IPS-20b (cell line): Measurements from ENCODE around the gene RNU7-1.

Experiments
- H3K27ac ChIP-seq: one replicate; pipeline ENCODE4 v1.5.1; 2013; ENCODE audit warnings: low read length
- H3K27me3 ChIP-seq: 2 replicates; pipeline ENCODE4 v1.6.1; 2013; ENCODE audit warnings: mild to moderate bottlenecking, low read length, inconsistent platforms; ENCODE audit not compliant: insufficient read depth
- H3K36me3 ChIP-seq: 2 replicates; pipeline ENCODE4 v1.6.1; 2013; ENCODE audit warnings: low read depth, mild to moderate bottlenecking, inconsistent platforms, low read length, moderate library complexity; ENCODE audit not compliant: insufficient read depth
- H3K4me1 ChIP-seq: 2 replicates; pipeline ENCODE4 v1.6.1; 2013; ENCODE audit warnings: mild to moderate bottlenecking, control low read depth, inconsistent platforms, low read length, moderate library complexity; ENCODE audit not compliant: insufficient read depth
- H3K4me3 ChIP-seq: 2 replicates; pipeline ENCODE4 v1.5.1; 2013; ENCODE audit warnings: mild to moderate bottlenecking, low read length, inconsistent platforms
- H3K9ac ChIP-seq: 2 replicates; pipeline ENCODE4 v1.6.1; 2013; ENCODE audit warnings: low read depth, mild to moderate bottlenecking, inconsistent platforms, low read length, moderate library complexity
- H3K9me3 ChIP-seq: 2 replicates; pipeline ENCODE4 v1.6.1; 2013; ENCODE audit warnings: mild to moderate bottlenecking, low read depth, low read length, inconsistent platforms; ENCODE audit not compliant: insufficient read depth

RNU7-1 gene

DNA sequence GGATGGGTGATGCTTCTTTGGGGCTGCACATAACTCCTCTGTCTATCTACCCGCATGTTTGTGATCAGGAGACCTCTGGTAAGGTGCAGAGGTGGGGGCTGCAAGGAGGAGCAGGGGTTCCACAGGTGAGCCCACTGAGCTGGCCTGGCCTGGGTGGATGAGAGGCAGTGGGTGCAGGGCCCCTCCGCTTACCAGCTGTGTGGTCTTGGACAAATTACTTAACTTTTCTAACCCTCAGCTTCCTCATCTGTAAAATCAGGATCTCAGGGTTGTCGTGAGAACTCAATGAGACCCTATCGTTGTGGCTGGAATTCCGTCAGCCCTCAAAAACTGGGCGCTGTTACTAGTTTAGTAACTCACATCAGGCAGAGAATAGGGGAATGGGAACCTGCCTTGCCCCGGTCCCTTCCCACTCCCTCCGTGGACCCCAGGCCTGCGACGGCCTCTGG lies 15.0 kb downstream of the RNU7-1 start:
- Histone ChIP-seq H3K9me3 (no peaks in the 10 kb centered on the region), H3K27me3 (no peaks in the 10 kb centered on the region), H3K9ac (no peak overlapping the region; the same call in 1 of the 2 replicates), H3K27ac (no peak overlapping the region), H3K4me3 (no peak overlapping the region), H3K4me1 (peaks cover 21% of the 10 kb centered on the region; the same call in 1 of the 2 replicates), H3K36me3 (no peaks in the 10 kb centered on the region)

DNA sequence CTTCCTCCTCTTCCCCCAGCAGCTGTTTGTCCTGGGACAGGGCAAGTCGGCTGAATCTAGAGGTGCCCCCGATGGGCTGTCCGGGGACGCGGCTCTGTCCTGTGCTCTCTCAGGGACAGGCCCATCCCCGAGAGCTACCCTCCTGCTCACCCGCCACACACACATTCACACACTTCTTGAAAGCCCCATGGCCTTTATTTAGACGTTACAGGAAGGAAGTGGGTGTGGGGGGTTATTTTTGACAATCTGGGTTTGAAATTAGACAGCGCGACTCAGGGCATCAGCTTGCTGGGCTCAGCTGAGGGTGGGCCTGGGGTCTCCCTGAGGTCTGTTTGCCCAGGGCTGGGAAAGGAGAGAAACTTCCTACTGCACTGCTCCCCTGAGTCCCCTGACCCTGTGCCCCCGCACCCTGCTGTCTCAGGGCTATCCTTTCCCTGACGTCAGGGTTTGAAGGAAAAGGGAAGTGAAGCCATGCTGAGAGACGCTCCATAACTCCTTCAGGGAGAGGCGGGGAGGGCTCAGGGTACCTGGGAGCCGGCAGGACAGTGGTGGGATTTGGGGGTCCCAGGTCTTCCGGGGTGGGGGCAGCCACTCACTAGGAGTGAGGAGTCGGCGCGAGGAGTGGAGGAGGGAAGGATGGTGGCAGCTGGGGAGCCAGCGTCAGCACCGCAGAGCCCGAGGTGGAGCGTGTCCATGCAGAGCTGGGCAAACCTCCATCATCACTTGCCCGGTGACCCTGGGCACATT lies 15.6 kb downstream of the RNU7-1 start:
- Histone ChIP-seq H3K27ac (no peak overlapping the region), H3K36me3 (peaks cover 1% of the 10 kb centered on the region; the same call in 1 of the 2 replicates), H3K4me1 (peaks cover 21% of the 10 kb centered on the region; the same call in 1 of the 2 replicates), H3K4me3 (no peak overlapping the region), H3K27me3 (no peaks in the 10 kb centered on the region), H3K9ac (no peak overlapping the region), H3K9me3 (no peaks in the 10 kb centered on the region)

DNA sequence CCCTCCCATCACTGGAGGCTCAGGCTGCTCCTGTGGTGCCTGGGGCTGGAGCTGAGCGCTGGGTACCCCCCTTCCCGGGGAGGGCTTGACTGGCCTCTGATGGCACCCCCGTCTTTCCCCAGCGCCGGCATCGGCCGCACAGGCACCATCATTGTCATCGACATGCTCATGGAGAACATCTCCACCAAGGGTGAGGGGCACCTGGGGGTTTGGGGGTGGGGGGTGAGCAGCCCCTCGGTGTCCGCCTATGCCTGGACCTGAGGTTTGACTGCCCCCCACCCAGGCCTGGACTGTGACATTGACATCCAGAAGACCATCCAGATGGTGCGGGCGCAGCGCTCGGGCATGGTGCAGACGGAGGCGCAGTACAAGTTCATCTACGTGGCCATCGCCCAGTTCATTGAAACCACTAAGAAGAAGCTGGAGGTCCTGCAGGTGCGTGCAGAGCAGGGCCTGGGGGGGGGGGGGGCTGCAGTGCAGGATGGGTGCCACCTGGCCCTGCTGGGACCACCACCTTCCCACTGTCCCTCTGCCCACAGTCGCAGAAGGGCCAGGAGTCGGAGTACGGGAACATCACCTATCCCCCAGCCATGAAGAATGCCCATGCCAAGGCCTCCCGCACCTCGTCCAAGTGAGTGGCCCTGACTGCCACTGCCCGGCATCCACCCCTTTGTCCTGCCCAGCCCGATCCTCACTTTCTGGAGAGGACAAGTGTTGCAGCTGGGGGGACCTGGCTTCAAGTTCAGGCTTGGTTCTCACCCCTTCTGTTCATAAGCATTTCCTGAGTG lies 16.4 kb downstream of the RNU7-1 start:
- no peaks in the 10 kb centered on the region for H3K9me3 ChIP-seq
- H3K27ac ChIP-seq: no peak overlapping the region
- H3K27me3 ChIP-seq: no peaks in the 10 kb centered on the region
- H3K9ac ChIP-seq: peak overlapping the region; percentile 77; the same call in 1 of the 2 replicates
- H3K36me3 ChIP-seq: peaks cover 9% of the 10 kb centered on the region; the same call in 1 of the 2 replicates
- no peak overlapping the region for H3K4me3 ChIP-seq
- peaks cover 21% of the 10 kb centered on the region; the same call in 1 of the 2 replicates for H3K4me1 ChIP-seq

DNA sequence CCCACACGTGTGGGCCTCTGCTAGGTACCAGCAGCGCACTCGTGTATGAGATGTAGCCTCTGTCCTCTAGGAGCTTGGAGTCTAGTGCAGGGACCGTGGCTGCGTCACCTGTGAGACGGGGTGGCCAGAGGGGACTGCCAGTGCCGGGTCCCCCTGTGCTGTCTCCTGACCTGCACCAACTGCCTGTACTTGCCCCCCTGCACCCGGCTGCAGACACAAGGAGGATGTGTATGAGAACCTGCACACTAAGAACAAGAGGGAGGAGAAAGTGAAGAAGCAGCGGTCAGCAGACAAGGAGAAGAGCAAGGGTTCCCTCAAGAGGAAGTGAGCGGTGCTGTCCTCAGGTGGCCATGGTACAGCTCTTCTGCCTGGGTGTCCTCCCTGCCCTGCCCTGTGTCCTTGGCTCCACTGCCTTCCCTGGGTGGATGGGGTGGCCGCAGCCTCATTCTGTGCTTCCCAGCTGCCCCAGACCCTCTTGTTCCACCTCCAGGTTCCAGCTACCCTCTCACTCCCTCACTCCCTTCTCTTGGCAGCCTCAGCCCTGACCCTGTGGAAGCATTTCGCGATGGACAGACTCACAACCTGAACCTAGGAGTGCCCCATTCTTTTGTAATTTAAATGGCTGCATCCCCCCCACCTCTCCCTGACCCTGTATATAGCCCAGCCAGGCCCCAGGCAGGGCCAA lies 17.1 kb downstream of the RNU7-1 start:
- peak overlapping the region; percentile 68 for H3K27ac ChIP-seq
- H3K9me3 ChIP-seq: no peaks in the 10 kb centered on the region
- H3K27me3 ChIP-seq: no peaks in the 10 kb centered on the region
- peaks cover 24% of the 10 kb centered on the region; the same call in 1 of the 2 replicates for H3K4me1 ChIP-seq
- H3K36me3 ChIP-seq: peaks cover 15% of the 10 kb centered on the region
- peak overlapping the region; percentile 77; the same call in 1 of the 2 replicates for H3K9ac ChIP-seq
- peak overlapping the region; percentile 61; the same call in 1 of the 2 replicates for H3K4me3 ChIP-seq

DNA sequence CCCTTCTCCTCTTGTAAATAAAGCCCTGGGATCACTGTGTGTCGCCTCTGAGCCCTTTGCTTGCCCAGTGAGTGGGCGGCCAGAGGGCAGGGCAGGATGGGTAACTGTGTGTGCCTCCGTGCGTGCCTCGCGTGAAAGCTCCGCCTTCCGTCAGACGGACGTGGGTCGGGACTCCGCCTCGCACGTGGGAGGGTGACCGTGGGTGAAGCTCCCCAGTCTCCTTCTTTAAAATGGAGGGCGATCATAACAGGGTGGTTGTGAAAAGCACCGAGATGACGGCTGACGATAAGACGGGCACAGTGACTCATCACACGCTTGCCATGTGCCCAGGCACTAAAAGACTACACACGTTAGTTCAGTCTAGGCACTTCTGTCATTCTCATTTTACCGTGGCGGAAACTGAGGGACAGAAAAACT lies 17.7 kb downstream of the RNU7-1 start:
- Histone ChIP-seq H3K27ac (peak overlapping the region; percentile 68), H3K4me1 (peaks cover 24% of the 10 kb centered on the region), H3K36me3 (peaks cover 21% of the 10 kb centered on the region), H3K4me3 (peak overlapping the region; percentile 61), H3K9ac (peak overlapping the region; percentile 77), H3K27me3 (no peaks in the 10 kb centered on the region), H3K9me3 (no peaks in the 10 kb centered on the region)

DNA sequence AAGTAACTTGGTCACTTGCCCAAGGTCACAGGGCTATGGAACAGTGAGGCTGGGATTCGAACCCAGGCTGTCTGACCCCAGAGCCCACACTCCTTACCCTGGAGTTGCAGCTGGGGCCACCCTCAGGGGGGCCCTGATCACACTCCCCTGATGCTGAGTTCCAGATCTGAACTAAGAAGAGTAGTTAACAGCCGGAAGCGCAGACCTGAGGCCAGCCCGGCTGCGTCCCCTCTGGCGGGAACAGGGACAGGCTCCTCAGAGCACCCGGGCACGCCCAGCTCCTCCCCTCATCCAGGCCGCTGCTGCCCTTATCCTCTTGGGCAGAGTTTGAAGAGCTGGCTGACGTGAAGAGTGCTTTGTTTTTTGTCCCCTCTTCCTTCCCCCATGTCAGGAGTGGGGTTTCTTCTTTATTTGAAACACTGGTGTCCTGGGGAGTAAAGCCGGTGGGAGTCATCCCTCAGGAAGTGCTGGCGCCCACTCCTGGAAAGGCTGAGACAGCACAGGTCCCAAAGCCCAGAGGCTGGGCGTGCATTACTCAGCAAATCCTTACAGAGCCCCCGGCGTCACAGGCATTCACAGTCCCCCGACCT lies 18.2 kb downstream of the RNU7-1 start:
- H3K9ac ChIP-seq: peak overlapping the region; percentile 77
- H3K4me1 ChIP-seq: peaks cover 24% of the 10 kb centered on the region
- peak overlapping the region; percentile 68 for H3K27ac ChIP-seq
- peak overlapping the region; percentile 61 for H3K4me3 ChIP-seq
- peaks cover 26% of the 10 kb centered on the region for H3K36me3 ChIP-seq
- no peaks in the 10 kb centered on the region for H3K9me3 ChIP-seq
- H3K27me3 ChIP-seq: no peaks in the 10 kb centered on the region

DNA sequence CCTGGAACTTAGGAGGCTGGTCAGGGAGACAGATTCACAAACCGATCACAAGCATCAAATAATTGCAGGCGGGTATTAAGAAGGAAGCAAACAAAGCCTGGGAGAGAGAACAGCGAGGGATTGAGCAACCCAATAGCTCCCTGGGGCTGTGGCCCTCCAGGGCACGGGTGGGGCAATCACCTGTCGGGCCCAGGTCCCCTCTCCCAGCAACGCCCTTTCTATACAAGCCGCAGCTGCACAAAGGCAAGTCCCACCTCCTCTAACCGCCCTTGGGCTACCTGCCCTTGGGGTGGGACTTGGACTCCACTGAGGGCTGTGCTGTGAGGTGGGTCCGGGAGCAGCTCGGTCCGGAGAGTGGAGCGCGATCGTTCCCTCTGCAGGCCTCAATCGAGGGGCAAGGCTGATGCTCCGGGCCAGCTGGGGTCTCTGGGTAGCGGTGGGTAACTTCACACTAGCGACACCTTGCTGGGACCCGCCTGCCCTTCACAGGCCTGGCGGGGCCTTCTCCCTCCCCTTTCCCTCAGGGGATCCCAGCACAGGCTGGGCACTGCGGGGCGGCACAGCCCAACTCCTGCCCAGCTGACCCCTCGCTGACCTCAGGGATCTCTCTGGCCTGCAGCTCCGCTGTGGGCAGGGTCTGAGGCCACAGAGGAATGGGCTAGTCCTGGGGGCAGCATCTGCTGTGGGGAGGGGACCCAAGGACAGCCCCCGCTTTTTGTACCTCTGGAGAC lies 18.8 kb downstream of the RNU7-1 start:
- Histone ChIP-seq H3K27ac (peak overlapping the region; percentile 68), H3K4me1 (peaks cover 24% of the 10 kb centered on the region), H3K9ac (peak overlapping the region; percentile 77), H3K36me3 (peaks cover 32% of the 10 kb centered on the region), H3K4me3 (peak overlapping the region; percentile 61), H3K27me3 (no peaks in the 10 kb centered on the region), H3K9me3 (no peaks in the 10 kb centered on the region)

DNA sequence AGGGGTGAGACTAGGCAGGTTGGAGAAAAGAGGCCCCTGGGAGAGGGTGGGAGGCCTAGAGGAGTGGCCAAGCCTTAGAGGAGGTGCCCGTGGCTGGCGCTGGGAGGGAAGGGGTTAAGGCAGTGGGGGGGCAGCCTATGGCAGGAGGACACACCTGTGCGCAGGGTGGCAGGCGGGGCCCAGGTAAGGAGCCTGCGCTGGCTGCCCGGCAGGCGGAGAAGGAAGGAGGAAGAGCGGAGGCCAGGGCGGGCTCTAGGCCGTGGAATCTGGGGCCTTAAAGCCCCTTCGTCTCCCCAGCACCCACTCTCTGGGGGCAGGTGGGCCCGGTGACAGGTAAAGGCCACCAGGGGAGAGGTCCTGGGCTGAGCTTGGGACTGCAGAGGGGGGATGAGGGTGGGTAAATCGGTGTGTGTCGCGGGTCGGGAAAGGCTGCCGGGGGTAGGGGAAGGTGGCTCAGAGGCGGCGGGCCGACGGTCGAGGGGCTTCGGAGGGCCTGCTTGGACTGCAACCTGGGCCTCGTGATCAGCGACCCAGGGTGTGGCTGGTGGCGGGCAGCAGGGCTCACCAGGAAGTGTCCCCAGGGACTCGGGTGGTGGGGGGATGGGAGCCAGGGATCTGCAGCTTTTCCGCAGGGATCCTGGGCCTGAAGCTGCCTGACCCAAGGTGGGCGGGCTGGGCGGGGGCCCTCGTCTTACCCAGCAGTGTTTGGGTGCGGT lies 19.6 kb downstream of the RNU7-1 start:
- Histone ChIP-seq H3K4me3 (peak overlapping the region; percentile 61), H3K9ac (peak overlapping the region; percentile 77), H3K36me3 (peaks cover 39% of the 10 kb centered on the region), H3K27me3 (no peaks in the 10 kb centered on the region), H3K4me1 (peaks cover 24% of the 10 kb centered on the region), H3K27ac (peak overlapping the region; percentile 68), H3K9me3 (no peaks in the 10 kb centered on the region)

DNA sequence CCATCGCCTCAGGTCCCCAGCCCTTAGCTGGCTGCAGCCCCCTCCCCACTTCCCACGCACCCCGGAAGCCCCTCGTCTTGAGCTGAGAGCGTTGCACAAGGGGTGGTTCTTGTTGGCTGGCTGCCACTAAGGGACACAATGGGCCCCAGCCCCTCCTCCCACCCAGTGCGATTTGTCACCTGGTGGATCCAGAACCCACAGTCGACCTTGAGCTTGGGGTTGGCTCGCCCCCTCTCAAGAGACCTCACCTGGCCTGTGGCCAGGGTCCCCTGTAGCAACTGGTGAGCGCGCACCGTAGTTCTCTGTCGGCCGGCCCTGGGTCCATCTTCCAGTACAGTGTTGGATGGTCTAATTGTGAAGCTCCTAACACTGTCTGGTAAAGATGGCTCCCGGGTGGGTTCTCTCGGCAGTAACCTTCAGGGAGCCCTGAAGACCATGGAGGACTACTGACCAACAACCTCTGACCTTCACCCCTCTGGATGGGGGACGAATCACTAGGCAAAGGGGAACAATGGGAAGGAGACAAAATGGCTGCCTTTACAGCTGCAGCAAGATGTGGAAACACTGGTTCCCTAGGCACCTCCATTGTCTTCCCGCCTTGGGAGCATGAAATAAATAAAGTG lies 20.3 kb downstream of the RNU7-1 start:
- Histone ChIP-seq H3K27me3 (no peaks in the 10 kb centered on the region), H3K9me3 (no peaks in the 10 kb centered on the region), H3K4me3 (peak overlapping the region; percentile 61; the same call in 1 of the 2 replicates), H3K36me3 (peaks cover 47% of the 10 kb centered on the region), H3K27ac (peak overlapping the region; percentile 15), H3K9ac (no peak overlapping the region; the same call in 1 of the 2 replicates), H3K4me1 (peaks cover 24% of the 10 kb centered on the region)

DNA sequence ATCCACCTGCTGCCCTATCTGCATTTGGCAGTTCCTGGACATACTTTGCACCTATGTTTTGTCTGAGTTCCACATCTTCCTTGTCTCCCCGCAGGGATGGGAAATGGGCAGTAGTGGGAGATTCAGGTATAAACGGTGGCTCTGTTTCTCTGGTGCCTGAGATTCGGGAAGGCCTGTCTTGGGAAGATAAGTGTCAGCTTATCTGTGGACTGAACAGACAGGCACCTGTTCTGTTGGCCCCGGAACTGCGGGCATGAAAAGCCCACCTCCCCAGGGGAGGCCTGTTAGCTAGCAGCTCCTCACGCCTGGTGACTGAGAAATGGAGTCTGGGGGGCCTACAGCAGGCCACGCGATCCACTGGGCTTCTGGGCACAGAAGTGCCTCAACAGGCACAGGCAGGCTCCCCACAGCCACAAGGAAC lies 21.0 kb downstream of the RNU7-1 start:
- Histone ChIP-seq H3K27ac (no peak overlapping the region), H3K4me1 (peaks cover 28% of the 10 kb centered on the region), H3K9me3 (no peaks in the 10 kb centered on the region), H3K27me3 (no peaks in the 10 kb centered on the region), H3K36me3 (peaks cover 52% of the 10 kb centered on the region), H3K4me3 (no peak overlapping the region), H3K9ac (no peak overlapping the region)
